ENCODE data around the gene PATJ. TPM values are rescaled to one million over a fixed set of nuclear protein-coding genes. Genes with fewer than 3 reads are reported as not detected.
"Not testable (repeated sequence)": the region's sequence is repeated elsewhere in the genome, so short reads cannot be mapped to it uniquely, and the experiment has no call there.

PATJ gene
- total RNA-seq, 1 donor from 2014 or later, result 30.0 TPM

DNA sequence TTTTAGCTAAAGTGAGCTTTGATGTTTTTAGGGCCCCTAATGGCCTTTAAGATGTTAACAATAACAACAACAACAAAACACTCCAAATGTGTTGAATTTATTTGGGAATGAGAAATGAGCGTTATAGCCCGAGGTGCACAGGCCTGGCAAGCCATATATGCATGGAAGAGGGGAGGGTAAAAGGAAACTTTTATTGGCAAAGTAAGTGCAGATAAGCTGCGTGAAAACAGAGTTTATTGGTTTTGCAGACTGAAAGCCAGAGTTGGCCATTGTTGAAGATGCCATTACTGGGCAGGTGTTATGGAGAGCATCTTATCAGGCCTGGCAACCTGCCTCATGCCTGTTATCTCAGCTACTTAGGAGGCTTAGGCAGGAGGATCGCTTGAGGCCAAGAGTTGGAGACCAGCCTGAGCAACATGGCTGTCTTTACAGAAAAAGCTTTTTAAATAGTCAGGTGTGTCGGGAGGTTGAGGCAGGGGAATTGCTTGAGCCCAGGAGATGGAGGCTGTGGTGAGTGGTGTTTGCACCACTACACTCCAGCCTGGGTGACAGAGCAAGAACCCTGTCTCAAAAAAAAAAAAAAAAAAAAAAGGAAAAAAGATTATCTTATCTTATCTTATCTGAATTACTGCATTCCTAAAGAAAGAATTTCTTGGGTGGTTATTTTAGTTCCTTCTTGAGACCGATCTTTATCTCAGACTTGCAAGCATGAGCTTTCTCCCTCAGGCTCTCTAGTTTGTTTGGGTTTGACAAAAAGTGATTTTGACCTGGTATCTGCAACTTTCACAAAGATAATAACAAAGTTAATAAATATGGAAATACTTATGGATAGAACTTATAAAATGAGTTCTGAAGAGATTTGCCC is 1.7 kb downstream of the PATJ start:
- intact Hi-C loops (cut with DNase I), result no loop called here
- DNase-seq (ENCODE audit: low spot score) (no peak), ATAC-seq (no peak)

DNA sequence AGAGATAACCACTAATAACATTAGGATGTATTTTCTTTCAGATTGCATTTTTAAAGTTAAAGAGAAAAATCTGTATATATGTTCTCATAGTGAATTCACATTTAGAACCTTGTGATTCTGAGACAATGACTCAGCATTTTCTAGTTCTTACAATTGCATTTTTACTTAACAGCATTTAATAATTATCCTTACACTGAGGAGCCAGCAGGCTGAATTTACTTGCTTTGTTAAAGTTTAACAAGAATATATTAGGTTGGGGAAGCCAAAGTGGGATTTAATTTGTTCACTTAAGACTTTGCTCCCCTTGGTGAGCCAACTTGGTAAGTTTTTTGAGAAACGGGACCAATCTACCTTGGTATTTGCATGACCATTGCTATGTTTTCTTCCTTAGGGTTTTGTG is 4.5 kb downstream of the PATJ start:
- DNase-seq (ENCODE audit: low spot score), result no peak
- intact Hi-C loops (cut with DNase I), result no loop called here
- no peak for ATAC-seq

DNA sequence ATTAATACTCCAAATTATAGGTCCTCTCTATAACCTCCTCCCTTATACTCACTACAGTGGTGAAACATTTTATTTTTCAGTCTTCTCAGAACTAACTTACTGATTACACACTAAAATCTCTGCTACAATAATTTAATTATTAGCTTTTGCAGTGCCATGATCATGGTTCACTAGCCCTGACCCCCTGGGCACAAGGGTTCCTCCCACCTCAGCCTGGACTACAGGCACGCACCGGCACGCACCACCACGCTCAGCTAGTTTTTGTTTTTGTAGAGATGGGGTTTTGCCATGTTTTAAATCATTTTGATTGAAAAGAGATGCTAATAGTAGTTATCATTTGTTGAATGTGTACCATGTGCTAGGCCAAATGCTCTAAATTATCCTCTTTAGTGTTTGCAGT is 6.3 kb downstream of the PATJ start:
- peak; percentile 27 for DNase-seq (ENCODE audit: low spot score)
- intact Hi-C loops (cut with DNase I), result no loop called here
- no peak for ATAC-seq

DNA sequence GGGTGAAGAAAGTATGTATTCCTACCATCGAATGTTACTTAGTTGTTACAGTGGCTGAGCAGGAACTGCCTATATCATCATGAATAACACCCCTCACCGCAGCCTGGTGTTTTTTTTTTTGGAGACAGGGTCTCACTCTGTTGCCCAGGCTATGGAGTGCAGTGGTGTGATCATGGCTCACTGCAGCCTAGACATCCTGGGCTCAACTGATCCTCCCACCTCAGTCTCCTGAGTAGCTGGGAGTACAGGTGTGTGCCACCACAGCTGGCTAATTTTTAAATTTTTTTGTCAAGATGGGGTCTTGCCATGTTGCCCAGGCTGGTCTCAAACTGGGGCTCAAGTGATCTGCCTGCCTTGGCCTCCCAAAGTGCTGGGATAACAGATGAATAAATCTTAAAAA is 7.3 kb downstream of the PATJ start:
- DNase-seq (ENCODE audit: low spot score), result peak; percentile 0
- intact Hi-C loops (cut with DNase I), result no loop called here

DNA sequence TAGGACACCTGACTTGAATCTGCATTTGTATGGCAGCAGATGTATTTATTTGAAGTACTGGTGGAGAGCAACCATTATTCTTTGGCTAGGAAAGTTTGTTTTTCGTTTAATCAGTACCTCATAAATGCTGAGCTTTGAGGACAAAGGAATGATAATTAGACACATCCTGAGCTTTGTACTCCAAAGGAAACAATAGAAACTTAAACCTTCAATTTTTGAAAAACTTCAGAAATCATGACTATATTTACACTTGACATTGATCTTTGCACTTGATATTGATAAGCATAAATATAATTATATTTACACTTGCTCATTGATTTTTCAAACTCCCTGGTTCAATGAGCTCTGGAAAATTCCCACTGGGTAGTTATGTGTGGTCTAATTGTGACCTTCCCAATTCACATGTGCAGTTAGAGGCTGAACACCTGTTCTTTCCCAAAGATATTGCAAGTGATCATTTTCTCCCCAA is 10.7 kb downstream of the PATJ start:
- ATAC-seq, result no peak
- intact Hi-C loops (cut with DNase I), result no loop called here

More for the DNA sequence above, 7.3 kb downstream of the PATJ start:
- ATAC-seq, result no peak

DNA sequence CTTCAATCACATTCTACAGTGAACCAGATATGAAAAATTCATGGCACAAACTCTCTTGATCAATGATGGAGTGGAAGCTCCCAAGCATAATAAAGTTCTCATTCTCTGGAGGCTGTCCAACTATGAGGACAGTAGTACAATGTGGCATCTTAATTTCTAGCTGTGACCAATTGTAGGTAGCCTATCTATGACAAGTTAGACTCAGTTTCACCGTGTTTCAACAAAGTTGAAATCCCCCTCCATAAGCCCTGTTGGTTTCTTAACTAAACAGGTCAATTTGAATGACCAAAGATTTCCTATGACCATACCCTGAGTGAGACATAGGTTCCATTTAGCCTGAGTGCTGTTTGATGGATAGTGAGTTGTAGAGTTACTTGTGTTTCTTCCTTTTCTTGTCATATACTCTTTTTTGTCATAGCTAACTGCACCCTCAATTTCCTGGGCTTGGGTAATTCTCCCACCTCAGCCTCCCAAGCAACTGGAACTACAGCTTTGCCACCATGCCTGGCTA is 11.8 kb downstream of the PATJ start:
- DNase-seq (ENCODE audit: low spot score) (no peak), ATAC-seq (no peak)
- intact Hi-C loops (cut with DNase I), result no loop called here

More for the DNA sequence above, 10.7 kb downstream of the PATJ start:
- DNase-seq (ENCODE audit: low spot score), result no peak

DNA sequence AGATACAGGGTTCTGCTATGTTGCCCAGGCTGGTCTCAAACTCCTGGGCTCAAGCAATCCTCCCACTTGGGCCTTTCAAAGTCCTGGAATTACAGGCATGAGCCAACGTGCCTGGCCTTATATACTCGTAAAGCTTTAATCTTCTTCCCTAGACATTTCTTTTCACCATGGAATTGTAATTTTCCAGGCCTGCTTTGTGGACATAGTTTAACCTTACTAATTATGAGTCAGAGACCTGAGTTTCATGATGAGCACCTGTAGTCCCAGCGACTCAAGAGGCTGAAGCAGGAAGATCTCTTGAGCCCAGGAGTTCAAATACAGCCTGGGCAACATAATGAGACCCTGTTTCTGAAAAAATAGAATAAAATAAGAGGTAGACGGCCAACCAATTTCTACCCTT is 12.3 kb downstream of the PATJ start:
- intact Hi-C loops (cut with DNase I), result no loop called here
- ATAC-seq, result no peak
- DNase-seq (ENCODE audit: low spot score), result peak; percentile 4

DNA sequence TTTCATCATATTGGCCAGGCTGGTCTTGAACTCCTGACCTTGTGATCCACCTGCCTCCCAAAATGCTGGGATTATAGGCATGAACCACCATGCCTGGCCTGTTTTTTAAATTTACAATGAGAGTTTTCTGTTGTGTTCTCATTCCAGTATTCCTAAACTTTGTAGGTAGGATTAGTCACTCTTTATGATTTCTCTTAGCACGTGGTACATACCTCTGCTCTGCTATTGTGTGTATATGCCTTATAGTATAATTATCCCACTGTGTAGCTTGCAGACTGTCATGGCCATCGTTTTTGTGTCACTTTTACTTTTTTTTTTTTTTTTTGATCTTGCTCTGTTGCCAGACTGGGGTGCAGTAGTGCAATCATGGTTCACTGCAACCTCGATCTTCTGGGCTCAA is 14.5 kb downstream of the PATJ start:
- no peak for ATAC-seq
- intact Hi-C loops (cut with DNase I), result no loop called here
- no peak for DNase-seq (ENCODE audit: low spot score)

DNA sequence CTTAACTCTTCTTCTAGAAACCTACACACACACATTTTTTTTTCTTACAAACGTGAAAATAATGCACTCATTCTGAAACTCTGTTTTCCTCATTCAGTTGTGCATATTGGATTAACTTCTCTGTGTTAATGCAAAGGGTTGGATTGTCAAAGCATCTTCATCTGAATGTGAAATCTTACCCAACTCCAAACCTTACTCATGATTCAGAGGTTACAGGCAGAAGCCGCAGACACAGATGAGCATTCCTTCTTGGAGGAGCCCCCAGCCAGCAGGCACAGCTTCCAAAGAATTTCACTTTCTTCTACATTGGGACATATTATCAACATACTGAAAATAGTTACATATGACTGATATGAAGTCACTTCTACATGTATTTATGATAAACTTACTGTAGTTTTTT is 15.7 kb downstream of the PATJ start:
- intact Hi-C loops (cut with DNase I), result no loop called here
- DNase-seq (ENCODE audit: low spot score) (no peak), ATAC-seq (peak; percentile 52)

DNA sequence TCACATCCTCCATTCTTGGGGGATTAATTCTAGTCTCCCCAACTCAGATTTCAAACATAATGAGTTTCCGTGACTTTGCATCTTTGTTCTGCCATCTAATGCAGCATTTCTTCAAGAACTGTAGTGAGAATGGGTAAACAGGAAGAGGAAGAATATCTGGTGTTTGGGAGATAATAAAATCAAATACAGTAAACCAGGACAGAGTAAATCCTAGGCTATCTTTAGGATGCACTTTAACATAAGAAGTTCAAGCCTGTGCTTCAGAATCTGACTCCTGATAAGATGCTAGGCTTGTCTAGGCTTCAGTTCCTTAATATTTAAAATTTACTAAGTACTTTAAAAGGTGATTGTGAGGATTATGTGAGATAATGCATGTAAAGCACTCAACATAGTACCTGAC is 27.9 kb downstream of the PATJ start:
- ATAC-seq (no peak), DNase-seq (ENCODE audit: low spot score) (no peak)
- intact Hi-C loops (cut with DNase I), result no loop called here

DNA sequence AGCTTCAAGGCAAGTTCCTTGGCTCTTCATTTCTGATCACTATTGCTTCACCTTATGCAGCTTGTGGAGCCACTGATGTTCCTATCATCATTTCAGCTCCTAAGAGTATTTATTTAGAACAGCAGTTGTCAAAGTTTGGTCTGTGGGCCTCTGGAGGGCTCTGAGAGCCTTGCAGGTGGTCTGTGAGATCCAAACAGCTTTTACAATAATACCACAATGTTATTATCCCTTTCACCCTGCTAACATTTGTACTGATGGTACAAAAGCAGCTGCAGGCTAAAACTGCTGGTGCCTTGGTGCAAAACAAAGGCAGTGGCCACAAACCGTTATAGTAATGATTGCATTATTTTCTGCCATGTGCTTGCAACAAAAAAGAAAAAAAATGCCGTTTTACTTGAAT is 33.8 kb downstream of the PATJ start:
- ATAC-seq, result no peak
- DNase-seq (ENCODE audit: low spot score), result no peak
- intact Hi-C loops (cut with DNase I), result no loop called here

DNA sequence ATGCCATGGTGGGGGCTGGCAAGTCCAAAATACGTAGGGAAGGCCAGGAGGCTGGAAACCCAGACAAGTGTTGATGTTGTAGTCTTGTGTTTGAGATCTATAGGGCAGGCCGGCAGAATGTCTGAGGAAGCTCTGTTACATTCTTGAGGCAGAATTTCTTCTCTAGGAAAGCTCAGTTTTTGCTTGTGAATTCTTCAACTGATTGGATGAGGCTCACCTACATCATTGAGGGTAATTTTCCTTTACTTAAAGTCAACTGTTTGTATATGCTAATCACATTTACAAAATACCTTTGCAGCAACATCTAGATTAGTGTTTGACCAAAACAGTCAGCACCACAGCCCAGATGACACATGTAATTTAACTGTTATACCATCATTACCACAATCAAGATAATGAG is 37.0 kb downstream of the PATJ start:
- DNase-seq (ENCODE audit: low spot score), result no peak
- ATAC-seq, result no peak
- intact Hi-C loops (cut with DNase I), result no loop called here

DNA sequence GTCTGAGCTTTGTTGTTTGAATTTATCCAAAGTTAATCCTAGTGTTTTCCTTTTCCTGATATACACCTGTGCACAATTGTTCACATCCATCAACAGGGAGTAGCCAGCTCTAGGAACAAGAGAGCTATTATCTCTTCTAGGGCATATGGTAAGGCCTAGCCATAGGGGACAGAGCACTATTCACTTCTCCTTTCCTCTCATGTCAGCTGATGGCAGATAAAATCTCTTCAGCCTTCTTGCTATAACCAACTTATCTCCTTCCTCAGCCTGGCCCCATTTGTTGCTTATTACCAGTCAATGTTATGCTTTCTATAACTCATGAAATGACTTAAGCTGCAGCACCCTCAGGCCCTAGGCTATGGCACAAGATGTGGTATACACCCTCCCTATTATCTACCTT is 38.9 kb downstream of the PATJ start:
- no peak for ATAC-seq
- intact Hi-C loops (cut with DNase I), result no loop called here
- no peak for DNase-seq (ENCODE audit: low spot score)

DNA sequence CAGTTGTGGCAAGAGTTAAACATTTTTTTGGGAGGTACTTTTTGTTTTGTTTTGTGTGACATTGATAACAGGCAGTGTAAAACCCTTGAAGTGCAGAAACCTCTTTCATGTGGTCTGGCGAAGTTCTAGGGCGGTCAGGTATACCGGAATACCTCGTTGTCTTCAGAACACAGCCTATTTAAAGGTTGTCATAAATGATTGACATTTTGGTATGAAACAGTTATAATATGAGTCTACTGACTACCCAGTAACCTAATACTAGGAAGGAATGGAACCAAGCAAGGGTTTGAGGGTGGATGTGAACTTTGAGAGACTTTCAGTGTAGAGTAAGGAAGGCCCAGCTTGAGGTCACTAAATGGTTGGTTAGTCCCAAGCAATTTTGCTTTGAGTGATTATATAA is 40.5 kb downstream of the PATJ start:
- DNase-seq (ENCODE audit: low spot score), result no peak
- ATAC-seq, result no peak
- intact Hi-C loops (cut with DNase I), result no loop called here

DNA sequence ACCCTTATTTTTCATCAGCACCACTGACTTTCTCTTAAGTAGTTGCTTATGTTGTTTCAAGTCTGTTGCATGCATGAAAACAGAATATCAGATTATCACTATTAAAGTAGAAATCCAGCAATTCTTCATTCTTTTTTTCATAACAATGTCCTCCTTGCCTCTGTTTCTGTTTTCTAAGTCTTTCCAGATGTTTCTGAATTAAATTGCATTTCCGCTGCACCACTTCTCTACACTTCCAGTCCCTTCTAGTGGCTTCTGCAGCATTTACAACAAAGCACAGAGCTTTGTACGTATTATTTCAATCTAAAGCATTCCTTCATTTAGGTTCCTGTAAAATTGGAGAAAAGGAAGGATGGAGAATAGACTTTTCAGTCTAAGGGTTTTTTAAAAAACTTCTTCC is 42.4 kb downstream of the PATJ start:
- DNase-seq (ENCODE audit: low spot score) (no peak), ATAC-seq (no peak)
- intact Hi-C loops (cut with DNase I), result no loop called here

DNA sequence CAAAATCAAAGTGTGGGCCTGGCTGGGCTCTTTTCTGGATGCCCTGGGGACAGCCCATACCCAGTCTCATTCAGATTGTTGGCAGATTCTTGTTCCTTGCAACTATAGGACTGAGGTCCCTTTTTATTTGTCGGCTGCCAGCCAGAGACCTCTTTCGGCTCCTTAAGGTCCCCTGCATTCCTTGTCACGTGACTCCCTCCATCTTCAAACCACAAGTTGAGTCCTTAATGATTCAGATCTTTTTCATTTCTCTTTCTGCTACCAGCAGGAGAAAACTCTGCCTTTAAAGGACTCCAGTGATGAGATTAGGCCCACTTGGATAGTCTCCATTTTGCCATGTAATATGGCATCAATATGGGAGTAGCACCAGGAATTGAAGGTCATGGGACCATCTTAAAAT is 48.6 kb downstream of the PATJ start:
- no peak for ATAC-seq
- intact Hi-C loops (cut with DNase I), result no loop called here
- DNase-seq (ENCODE audit: low spot score), result no peak

DNA sequence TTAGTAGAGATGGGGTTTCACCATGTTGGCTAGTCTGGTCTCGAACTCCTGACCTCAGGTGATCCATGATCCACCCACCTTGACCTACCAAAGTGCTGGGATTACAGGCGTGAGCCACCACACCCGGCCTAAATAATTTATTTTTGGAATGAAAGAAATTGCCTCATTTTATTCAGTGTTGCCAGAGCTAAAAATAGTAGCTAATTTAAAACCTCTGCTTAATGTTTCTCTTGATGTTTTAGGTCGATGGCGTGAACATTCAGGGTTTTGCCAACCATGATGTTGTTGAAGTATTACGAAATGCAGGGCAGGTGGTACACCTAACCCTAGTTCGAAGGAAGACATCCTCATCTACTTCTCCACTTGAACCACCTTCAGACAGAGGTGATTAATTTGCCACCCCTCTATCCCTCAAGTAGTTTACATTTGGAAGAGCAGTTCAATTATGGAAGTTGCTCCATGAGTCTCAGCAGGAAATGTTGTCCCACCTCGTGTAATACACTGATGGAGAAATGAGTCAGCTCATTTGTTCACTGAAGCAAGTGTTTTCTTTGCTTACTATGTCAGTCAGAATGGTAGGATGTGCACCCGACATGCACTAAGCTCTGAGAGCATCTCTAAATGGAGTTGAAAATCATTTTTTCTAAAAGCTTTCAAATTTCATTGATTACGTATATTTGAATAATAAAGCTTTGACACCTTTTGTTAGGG is 54.9 kb downstream of the PATJ start:
- intact Hi-C loops (cut with DNase I), result no loop called here
- DNase-seq (ENCODE audit: low spot score), result no peak
- no peak for ATAC-seq

DNA sequence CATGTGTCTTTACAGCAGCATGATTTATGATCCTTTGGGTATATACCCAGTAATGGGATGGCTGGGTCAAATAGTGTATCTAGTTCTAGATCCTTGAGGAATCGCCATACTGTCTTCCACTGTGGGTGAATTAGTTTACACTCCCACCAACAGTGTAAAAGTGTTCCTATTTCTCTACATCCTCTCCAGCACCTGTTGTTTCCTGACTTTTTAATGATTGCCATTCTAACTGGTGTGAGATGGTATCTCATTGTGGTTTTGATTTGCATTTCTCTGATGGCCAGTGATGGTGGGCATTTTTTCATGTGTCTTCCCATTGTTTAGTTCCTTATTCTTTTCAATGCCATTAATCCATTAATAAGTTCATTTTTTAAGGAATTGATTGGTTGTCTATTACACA is 58.8 kb downstream of the PATJ start:
- DNase-seq (ENCODE audit: low spot score); intact Hi-C loops (cut with DNase I); ATAC-seq: not testable (repeated sequence)

DNA sequence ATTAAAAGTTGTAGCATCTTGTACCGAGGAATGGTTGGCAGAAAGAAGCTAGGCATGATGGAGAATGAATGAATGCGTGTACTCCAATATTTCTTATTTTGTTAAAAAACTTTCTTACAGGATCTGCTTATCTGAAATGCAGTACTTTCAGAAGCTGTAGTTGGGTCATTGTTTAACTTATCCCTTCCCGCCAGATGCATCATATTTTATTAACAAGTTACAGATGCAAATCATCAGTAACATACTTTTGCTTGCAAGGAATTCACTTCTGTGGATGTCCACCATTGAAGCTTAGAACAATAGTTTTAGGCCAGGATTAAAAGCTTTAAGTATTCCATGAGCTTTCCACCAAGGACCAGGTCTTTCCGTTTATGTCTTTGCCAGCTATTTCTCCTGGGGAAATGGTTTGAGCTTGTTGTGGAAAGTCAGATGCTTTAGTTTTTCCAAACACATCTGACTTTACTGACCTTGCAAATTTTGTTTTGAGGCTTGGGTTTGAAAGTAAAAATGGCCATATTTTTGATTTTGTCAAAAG is 65.4 kb downstream of the PATJ start:
- intact Hi-C loops (cut with DNase I), result no loop called here
- DNase-seq (ENCODE audit: low spot score), result no peak
- no peak for ATAC-seq

DNA sequence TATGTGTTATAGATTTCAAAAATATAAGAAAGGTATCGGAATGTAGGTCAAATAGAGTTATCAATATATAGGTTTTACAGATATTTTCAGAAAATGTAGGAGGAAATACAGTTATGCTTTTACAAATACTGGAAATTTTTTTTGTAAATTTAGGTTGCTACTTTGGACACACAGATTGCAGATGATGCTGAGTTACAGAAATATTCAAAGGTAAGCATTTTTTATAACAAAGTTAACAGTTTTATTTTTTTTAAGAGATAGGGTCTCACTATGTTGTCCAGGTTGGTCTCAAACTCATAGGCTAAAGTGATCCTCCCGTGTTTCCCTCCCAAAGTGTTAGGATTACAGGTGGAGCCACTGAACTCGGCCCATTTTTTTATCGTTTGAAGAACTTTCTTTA is 66.0 kb downstream of the PATJ start:
- DNase-seq (ENCODE audit: low spot score), result no peak
- intact Hi-C loops (cut with DNase I), result no loop called here
- no peak for ATAC-seq

All from sciatic nerve (tissue), 2 donors.